Keratinocyte (primary cell): Measurements from ENCODE around the gene ZNF664. TPM values are rescaled to one million over a fixed set of nuclear protein-coding genes. Genes with fewer than 3 reads are reported as not detected.

Experiments used
- DNase-seq: peaks from one replicate; pipeline ENCODE4 v3.0.0-alpha.2; 2011; ENCODE audit warnings: low read depth, missing footprints, low spot score
- FAIRE-seq: peaks from 2 replicates; lab custom pipeline; 2011; peaks lifted over from hg19 to GRCh38; lab: Jason Lieb, UNC
- H2AFZ ChIP-seq: 2 replicates; pipeline ENCODE4 v1.6.0; 2012; ENCODE audit warnings: low read length, control low read depth, inconsistent platforms; ENCODE audit not compliant: control insufficient read depth
- H3K27ac ChIP-seq: 2 replicates; pipeline ENCODE4 v1.5.1; 2011; ENCODE audit warnings: low read length; ENCODE audit not compliant: control insufficient read depth, insufficient read depth
- H3K27me3 ChIP-seq: 3 replicates; pipeline ENCODE4 v1.6.0; 2011; ENCODE audit warnings: low read length; ENCODE audit not compliant: control insufficient read depth, insufficient read depth; ENCODE audit errors: extremely low read depth
- H3K36me3 ChIP-seq, 2 experiments: 2 replicates in 1 of 2; 3 replicates in 1 of 2; pipeline ENCODE4 v1.5.1; 2011; ENCODE audit warnings: low read length in 2 of 2, mild to moderate bottlenecking in 1 of 2; ENCODE audit not compliant: control insufficient read depth in 2 of 2, insufficient read depth in 2 of 2; ENCODE audit errors: extremely low read depth in 1 of 2
- H3K4me1 ChIP-seq: 3 replicates; pipeline ENCODE4 v1.5.1; 2011; ENCODE audit warnings: low read length; ENCODE audit not compliant: control insufficient read depth, insufficient read depth; ENCODE audit errors: extremely low read depth
- H3K4me2 ChIP-seq: 3 replicates; pipeline ENCODE4 v1.6.0; 2011; ENCODE audit warnings: low read depth, low read length; ENCODE audit not compliant: control insufficient read depth, insufficient read depth; ENCODE audit errors: extremely low read depth
- H3K4me3 ChIP-seq, 3 experiments: fragments of 200-600 bp in 1 of 3; sonication (generic) in 1 of 3; 2 replicates in 2 of 3; 3 replicates in 1 of 3; pipeline ENCODE4 v1.5.1; 2011 to 2016; ENCODE audit warnings: low read length in 3 of 3, mild to moderate bottlenecking in 3 of 3, control low read depth in 2 of 3, inconsistent platforms in 1 of 3, low read depth in 1 of 3, mixed read lengths in 1 of 3, mixed run types in 1 of 3, moderate library complexity in 1 of 3; ENCODE audit not compliant: control insufficient read depth in 2 of 3, insufficient read depth in 2 of 3; ENCODE audit errors: extremely low read depth in 1 of 3
- H3K79me2 ChIP-seq: 2 replicates; pipeline ENCODE4 v1.6.0; 2012; ENCODE audit warnings: low read length; ENCODE audit not compliant: control insufficient read depth, insufficient read depth
- H3K9ac ChIP-seq: 3 replicates; pipeline ENCODE4 v1.6.0; 2011; ENCODE audit warnings: low read length; ENCODE audit not compliant: control insufficient read depth, insufficient read depth; ENCODE audit errors: extremely low read depth
- H3K9me1 ChIP-seq: 3 replicates; pipeline ENCODE4 v1.6.0; 2011; ENCODE audit warnings: low read length; ENCODE audit not compliant: control insufficient read depth, insufficient read depth; ENCODE audit errors: extremely low read depth
- H3K9me3 ChIP-seq: 2 replicates; pipeline ENCODE4 v1.5.1; 2012; ENCODE audit warnings: low read depth, low read length; ENCODE audit not compliant: control insufficient read depth
- H4K20me1 ChIP-seq: 3 replicates; pipeline ENCODE4 v1.6.0; 2011; ENCODE audit warnings: low read length; ENCODE audit not compliant: control insufficient read depth, insufficient read depth; ENCODE audit errors: extremely low read depth
- CTCF ChIP-seq, 3 experiments: IDR thresholded peaks in 1 of 3; conservative IDR thresholded peaks in 1 of 3; optimal IDR thresholded peaks in 1 of 3; 2 replicates in 2 of 3; 3 replicates in 1 of 3; pipeline versions ENCODE3 to v1.5.1; 2011; ENCODE audit warnings: low read length in 3 of 3, mild to moderate bottlenecking in 3 of 3, moderate library complexity in 2 of 3, control low read depth in 1 of 3, inconsistent platforms in 1 of 3; ENCODE audit not compliant: insufficient read depth in 2 of 3; ENCODE audit errors: extremely low read depth in 1 of 3
- EZH2 ChIP-seq: IDR thresholded peaks from one replicate; pipeline ENCODE4 v1.6.1; 2012; ENCODE audit warnings: inconsistent platforms, mild to moderate bottlenecking, low read length, moderate library complexity
- dilution Hi-C: fragments of 300-500 bp; cut with MboI; formaldehyde crosslinking; loops from one replicate; pipeline ENCODE4 v1.7.0; 2020; ENCODE audit warnings: low sequenced_read_pairs; ENCODE audit not compliant: extremely low pct_ligation_motif_present
- polyA plus RNA-seq, 5 experiments: library from polyadenylated mRNA; depleted of rRNA in 3 of 5; stranded (reverse) in 3 of 5; stranded (forward) in 1 of 5; unstranded in 1 of 5; fragments of >200 nt; gene quantifications; 1 replicate in 1 of 5; 2 replicates in 3 of 5; 3 replicates in 1 of 5; pipeline versions ENCODE4 v1.2.1 to v1.2.3, GENCODE V29; 2011 to 2012; ENCODE audit warnings: missing spikeins in 2 of 5, low read depth in 1 of 5, low replicate concordance in 1 of 5

Gene ZNF664
- polyA plus RNA-seq, 1 donor (not counting 4 experiments of a cell fraction or from before 2014, with no cell fraction given): 48.7 TPM

- H2AFZ ChIP-seq: no peak overlapping the region
- FAIRE-seq: no peak
- dilution Hi-C loops: no loop called here
Measured at GRCh38 chr12:124019115-124019514, 46.1 kb downstream of the ZNF664 start.

GRCh38 chr12:124020514-124020949 is 47.5 kb downstream of the ZNF664 start:
- H3K27me3 ChIP-seq: no peaks in the 10 kb centered on the region
- dilution Hi-C loops: no loop called here
- no peak overlapping the region for H2AFZ ChIP-seq
- no peaks in the 10 kb centered on the region for H4K20me1 ChIP-seq
- no peaks in the 10 kb centered on the region for H3K36me3 ChIP-seq
- TF ChIP-seq EZH2 (no peak), CTCF (optimal IDR thresholded peaks at IDR 0.05 in 1 of 3, IDR thresholded peaks at IDR 0.05 in 1 of 3, conservative IDR thresholded peaks at IDR 0.05 in 1 of 3; ENCODE audit: extremely low read depth in 1 of 3, insufficient read depth in 2 of 3, low read length in 3 of 3) (no peak)
- H3K79me2 ChIP-seq: no peaks in the 10 kb centered on the region
- H3K9ac ChIP-seq: no peak overlapping the region
- H3K4me1 ChIP-seq: peaks cover 7% of the 10 kb centered on the region
- H3K9me3 ChIP-seq: no peaks in the 10 kb centered on the region
- H3K4me2 ChIP-seq: no peak overlapping the region
- no peak overlapping the region for H3K27ac ChIP-seq
- no peak overlapping the region for H3K4me3 ChIP-seq
- DNase-seq: no peak
- no peak for FAIRE-seq
- H3K9me1 ChIP-seq: no peaks in the 10 kb centered on the region

More at GRCh38 chr12:124019115-124019514, 46.1 kb downstream of the ZNF664 start:
- Histone ChIP-seq H3K27ac (no peak overlapping the region), H3K9ac (no peak overlapping the region), H3K9me1 (no peaks in the 10 kb centered on the region), H3K4me2 (no peak overlapping the region), H3K36me3 (peaks cover 0 to under 1% of the 10 kb centered on the region in 2 experiments), H3K4me3 (no peak overlapping the region), H3K9me3 (no peaks in the 10 kb centered on the region), H3K4me1 (peaks cover 1% of the 10 kb centered on the region), H3K27me3 (no peaks in the 10 kb centered on the region), H3K79me2 (no peaks in the 10 kb centered on the region), H4K20me1 (no peaks in the 10 kb centered on the region)
- no peak for DNase-seq
- TF ChIP-seq EZH2 (no peak), CTCF (optimal IDR thresholded peaks at IDR 0.05 in 1 of 3, IDR thresholded peaks at IDR 0.05 in 1 of 3, conservative IDR thresholded peaks at IDR 0.05 in 1 of 3; ENCODE audit: extremely low read depth in 1 of 3, insufficient read depth in 2 of 3, low read length in 3 of 3) (no peak)
